Chondrocyte (in vitro differentiated cells): ENCODE measurements around the gene MBP. TPM values are rescaled to one million over a fixed set of nuclear protein-coding genes. Genes with fewer than 3 reads are reported as not detected.
"Not testable (repeated sequence)": the region's sequence is repeated elsewhere in the genome, so short reads cannot be mapped to it uniquely, and the experiment has no call there.

Experiments
- DNase-seq: peaks from one replicate; pipeline ENCODE4 v3.0.0; 2021; ENCODE audit warnings: mixed read lengths, low spot score
- H3K27ac Mint-ChIP-seq: one replicate; pipeline ENCODE4 v1.8.0; 2021; ENCODE audit warnings: mild to moderate bottlenecking, moderate library complexity, mixed read lengths; ENCODE audit not compliant: unreplicated experiment
- H3K27me3 Mint-ChIP-seq: 2 replicates; pipeline ENCODE4 v1.8.0; 2021; ENCODE audit warnings: low read depth, mixed read lengths
- H3K36me3 Mint-ChIP-seq: 2 replicates; pipeline ENCODE4 v1.8.0; 2021; ENCODE audit warnings: low read depth, mixed read lengths
- H3K4me1 Mint-ChIP-seq: 2 replicates; pipeline ENCODE4 v1.8.0; 2021; ENCODE audit warnings: low read depth, mild to moderate bottlenecking, mixed read lengths
- H3K4me3 Mint-ChIP-seq: one replicate; pipeline ENCODE4 v1.8.0; 2021; ENCODE audit warnings: mild to moderate bottlenecking, moderate library complexity, mixed read lengths; ENCODE audit not compliant: unreplicated experiment
- H3K9me3 Mint-ChIP-seq: 2 replicates; pipeline ENCODE4 v1.8.0; 2021; ENCODE audit warnings: low read depth, mixed read lengths
- total RNA-seq: library from RNA; stranded (reverse); gene quantifications from 3 replicates; pipeline ENCODE4 v1.2.1, GENCODE V29; 2021
- TF ChIP-seq, protein P1 (sequence below): fragments of 200-600 bp; sonication (generic); IDR thresholded peaks from 2 replicates; pipeline ENCODE4 v1.5.0; 2021; ENCODE audit warnings: antibody characterized with exemption, mild to moderate bottlenecking, moderate library complexity

MBP gene
- total RNA-seq, 1 donor from 2014 or later, result 15.9 TPM

DNA sequence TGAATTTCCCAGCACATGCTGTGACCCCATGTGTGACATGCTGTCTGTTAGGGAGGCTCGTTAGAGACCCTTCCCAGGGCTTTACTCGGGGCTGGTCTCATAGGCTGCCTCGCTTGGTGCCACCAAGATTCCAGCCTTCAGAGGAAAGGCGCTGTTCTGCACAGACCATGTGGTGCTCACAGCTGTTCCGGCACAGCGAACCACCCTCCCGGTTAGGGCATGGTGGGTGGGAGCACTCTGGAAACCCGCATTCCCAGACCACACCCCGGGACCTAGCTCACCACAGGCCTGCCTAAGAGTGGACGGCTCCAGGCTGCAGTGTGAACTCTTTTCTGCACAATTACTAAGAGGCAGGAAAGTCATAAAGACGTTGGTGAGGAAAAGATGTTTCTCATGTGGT is 112.0 kb downstream of the MBP start:
- Mint-ChIP-seq H3K27me3 (no peaks in the 10 kb centered on the region), H3K9me3 (no peaks in the 10 kb centered on the region), H3K36me3 (peaks cover 15% of the 10 kb centered on the region), H3K4me3 (no peak overlapping the region), H3K4me1 (no peaks in the 10 kb centered on the region), H3K27ac (no peak overlapping the region)
- no peak for DNase-seq
- TF ChIP-seq, protein P1, sequence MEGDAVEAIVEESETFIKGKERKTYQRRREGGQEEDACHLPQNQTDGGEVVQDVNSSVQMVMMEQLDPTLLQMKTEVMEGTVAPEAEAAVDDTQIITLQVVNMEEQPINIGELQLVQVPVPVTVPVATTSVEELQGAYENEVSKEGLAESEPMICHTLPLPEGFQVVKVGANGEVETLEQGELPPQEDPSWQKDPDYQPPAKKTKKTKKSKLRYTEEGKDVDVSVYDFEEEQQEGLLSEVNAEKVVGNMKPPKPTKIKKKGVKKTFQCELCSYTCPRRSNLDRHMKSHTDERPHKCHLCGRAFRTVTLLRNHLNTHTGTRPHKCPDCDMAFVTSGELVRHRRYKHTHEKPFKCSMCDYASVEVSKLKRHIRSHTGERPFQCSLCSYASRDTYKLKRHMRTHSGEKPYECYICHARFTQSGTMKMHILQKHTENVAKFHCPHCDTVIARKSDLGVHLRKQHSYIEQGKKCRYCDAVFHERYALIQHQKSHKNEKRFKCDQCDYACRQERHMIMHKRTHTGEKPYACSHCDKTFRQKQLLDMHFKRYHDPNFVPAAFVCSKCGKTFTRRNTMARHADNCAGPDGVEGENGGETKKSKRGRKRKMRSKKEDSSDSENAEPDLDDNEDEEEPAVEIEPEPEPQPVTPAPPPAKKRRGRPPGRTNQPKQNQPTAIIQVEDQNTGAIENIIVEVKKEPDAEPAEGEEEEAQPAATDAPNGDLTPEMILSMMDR, result no peak

DNA sequence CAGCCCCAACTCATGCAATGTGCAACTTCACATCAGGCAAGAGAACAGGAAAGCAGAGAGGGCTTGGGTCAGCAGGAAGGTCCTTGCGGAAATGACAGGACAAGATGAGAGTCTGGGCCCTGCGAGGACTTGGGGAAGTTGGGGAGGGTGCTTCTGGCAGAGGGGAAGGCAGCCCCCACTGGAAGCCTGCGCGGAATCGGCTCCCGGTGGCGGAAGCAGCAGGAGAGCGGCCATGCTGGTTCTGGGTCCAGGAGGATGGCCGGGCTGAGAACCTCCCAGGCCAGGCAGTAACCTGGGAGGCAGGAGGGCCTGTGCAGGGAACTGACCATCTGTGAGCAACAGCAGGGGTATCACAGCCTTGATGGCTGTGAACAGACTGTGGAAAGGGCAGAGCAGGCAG is 112.9 kb downstream of the MBP start:
- no peak for DNase-seq
- H3K27ac Mint-ChIP-seq, result no peak overlapping the region
- H3K4me3 Mint-ChIP-seq, result no peak overlapping the region
- peaks cover 15% of the 10 kb centered on the region for H3K36me3 Mint-ChIP-seq
- TF ChIP-seq, protein P1, result no peak
- no peaks in the 10 kb centered on the region for H3K27me3 Mint-ChIP-seq
- H3K4me1 Mint-ChIP-seq, result no peaks in the 10 kb centered on the region
- H3K9me3 Mint-ChIP-seq, result no peaks in the 10 kb centered on the region

DNA sequence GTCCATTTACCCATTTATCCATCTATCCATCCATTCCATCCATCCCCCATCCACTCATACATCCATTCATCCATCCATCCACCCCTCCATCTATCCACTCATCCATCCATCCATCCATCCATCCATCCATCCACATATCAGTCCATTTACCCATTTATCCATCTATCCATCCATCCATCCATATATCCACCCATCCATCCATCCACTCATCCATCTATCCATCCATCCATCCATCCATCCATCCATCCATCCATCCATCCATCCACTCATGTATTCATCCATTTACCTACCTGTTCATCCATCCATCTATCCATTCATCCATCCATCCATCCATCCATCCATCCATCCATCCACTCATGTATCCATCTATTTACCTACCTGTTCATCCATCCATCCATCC is 113.9 kb downstream of the MBP start:
- peaks cover 15% of the 10 kb centered on the region for H3K36me3 Mint-ChIP-seq
- not testable (repeated sequence) for DNase-seq, H3K4me1 Mint-ChIP-seq, H3K27me3 Mint-ChIP-seq, H3K9me3 Mint-ChIP-seq, H3K27ac Mint-ChIP-seq, H3K4me3 Mint-ChIP-seq

DNA sequence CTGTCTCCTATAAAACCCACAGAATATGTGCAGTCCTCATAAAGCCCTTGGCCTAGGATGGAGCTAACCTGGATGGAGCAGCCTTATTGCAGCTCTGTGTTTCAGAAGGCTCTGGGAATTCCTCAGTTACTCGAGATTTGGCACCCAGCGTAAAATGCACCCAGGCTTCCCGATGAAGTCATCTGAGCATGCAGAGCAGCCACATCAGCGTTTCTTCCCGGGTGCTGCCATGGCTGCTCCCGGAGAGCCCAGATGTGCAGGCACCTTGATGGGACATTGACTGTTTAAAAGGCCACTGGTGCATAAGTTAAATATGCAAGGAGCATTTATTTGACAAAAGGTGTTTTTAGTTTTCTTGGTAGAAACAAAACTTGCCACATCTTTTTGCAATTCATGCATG is 115.2 kb downstream of the MBP start:
- DNase-seq, result no peak
- H3K4me3 Mint-ChIP-seq, result no peak overlapping the region
- H3K27ac Mint-ChIP-seq, result no peak overlapping the region
- peaks cover 15% of the 10 kb centered on the region for H3K36me3 Mint-ChIP-seq
- TF ChIP-seq, protein P1, result no peak
- no peaks in the 10 kb centered on the region for H3K4me1 Mint-ChIP-seq
- H3K27me3 Mint-ChIP-seq, result no peaks in the 10 kb centered on the region
- no peaks in the 10 kb centered on the region for H3K9me3 Mint-ChIP-seq

DNA sequence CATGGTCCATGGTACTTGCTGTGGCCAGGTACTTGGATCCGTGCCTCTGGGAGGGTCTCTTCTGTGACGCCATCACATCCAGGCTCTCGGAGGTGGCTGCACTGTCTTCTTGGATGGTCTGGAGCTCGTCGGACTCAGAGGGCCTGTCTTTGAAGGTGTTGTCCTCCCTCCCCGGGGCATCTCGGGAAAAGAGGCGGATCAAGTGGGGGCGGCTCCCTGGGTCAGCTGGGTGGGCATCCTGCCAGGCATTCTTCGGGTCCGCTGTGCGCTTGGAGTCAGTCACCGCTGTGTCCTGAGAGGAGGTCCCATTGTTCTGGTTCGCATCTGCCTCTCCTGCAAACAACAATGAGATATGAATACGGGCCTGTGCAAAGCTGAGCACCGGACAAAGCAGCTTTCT is 115.6 kb downstream of the MBP start:
- no peak for DNase-seq
- TF ChIP-seq, protein P1, result no peak
- Mint-ChIP-seq H3K9me3 (no peaks in the 10 kb centered on the region), H3K4me1 (no peaks in the 10 kb centered on the region), H3K36me3 (peaks cover 15% of the 10 kb centered on the region), H3K27ac (no peak overlapping the region), H3K27me3 (no peaks in the 10 kb centered on the region), H3K4me3 (no peak overlapping the region)
